Measurements from ENCODE around the gene CBY3. TPM values are rescaled to one million over a fixed set of nuclear protein-coding genes. Genes with fewer than 3 reads are reported as not detected.

The CBY3 gene
- total and polyA plus RNA-seq, 2 of the 13 experiments (the other 11 are each of a cell fraction or from before 2014, with no cell fraction given), result not detected

GRCh38 chr5:179678223-179679013, 2.4 kb downstream of the CBY3 start (continued):
- TF ChIP-seq ZC3H13 (CRISPR knock-in tag; IDR thresholded peaks at IDR 0.05), result peak; percentile 92
- TF ChIP-seq ZNF619 (CRISPR knock-in tag; IDR thresholded peaks at IDR 0.05), result peak; percentile 48; the same call in 1 of the 2 replicates
- TF ChIP-seq ZNF121 (CRISPR knock-in tag; IDR thresholded peaks at IDR 0.05), result no peak
- no peak for TF ChIP-seq ZNF432 (CRISPR knock-in tag; IDR thresholded peaks at IDR 0.05; ENCODE audit: borderline replicate concordance)
- TF ChIP-seq ONECUT2 (CRISPR knock-in tag; IDR thresholded peaks at IDR 0.05), result no peak
- TF ChIP-seq NFYC (CRISPR knock-in tag; IDR thresholded peaks at IDR 0.05), result peak; percentile 55
- peak; percentile 46; the same call in 1 of the 2 replicates for TF ChIP-seq ZNF563 (CRISPR knock-in tag; IDR thresholded peaks at IDR 0.05)
- no peak for TF ChIP-seq ZNF646 (CRISPR knock-in tag; IDR thresholded peaks at IDR 0.05)
- peak; percentile 47; the same call in 1 of the 2 replicates for TF ChIP-seq ZNF724P (CRISPR knock-in tag; IDR thresholded peaks at IDR 0.05; ENCODE audit: borderline replicate concordance)
- peak; percentile 72 for TF ChIP-seq RBM22 (optimal IDR thresholded peaks at IDR 0.05; ENCODE audit: low read length)
- peak; percentile 72; the same call in 1 of the 2 replicates for TF ChIP-seq SMAD1 (CRISPR knock-in tag; IDR thresholded peaks at IDR 0.05; ENCODE audit: borderline replicate concordance, low read depth)
- no peak for TF ChIP-seq ZFP36L2 (CRISPR knock-in tag; IDR thresholded peaks at IDR 0.05)
- TF ChIP-seq NONO (IDR thresholded peaks at IDR 0.05), result no peak
- TF ChIP-seq NONO (CRISPR knock-in tag; conservative IDR thresholded peaks at IDR 0.05), result peak; percentile 97
- no peak for TF ChIP-seq MAFK (conservative IDR thresholded peaks at IDR 0.05 in 1 of 2, IDR thresholded peaks at IDR 0.05 in 1 of 2; ENCODE audit: low read length in 2 of 2)
- TF ChIP-seq PHF5A (CRISPR knock-in tag; IDR thresholded peaks at IDR 0.05; ENCODE audit: low read depth, unreplicated experiment), result peak; percentile 28
- TF ChIP-seq KLF12 (CRISPR knock-in tag; IDR thresholded peaks at IDR 0.05; ENCODE audit: borderline replicate concordance), result peak; percentile 68
- no peak for TF ChIP-seq RFX3 (CRISPR knock-in tag; IDR thresholded peaks at IDR 0.05)
- TF ChIP-seq ZNF737 (CRISPR knock-in tag; IDR thresholded peaks at IDR 0.05; ENCODE audit: borderline replicate concordance), result no peak
- TF ChIP-seq ZNF616 (CRISPR knock-in tag; IDR thresholded peaks at IDR 0.05; ENCODE audit: low read depth), result peak; percentile 75
- TF ChIP-seq ZNF615 (CRISPR knock-in tag; IDR thresholded peaks at IDR 0.05; ENCODE audit: borderline replicate concordance), result no peak
- TF ChIP-seq ZNF816 (CRISPR knock-in tag; IDR thresholded peaks at IDR 0.05; ENCODE audit: borderline replicate concordance), result peak; percentile 87; the same call in 1 of the 2 replicates

Data from HepG2 (cell line).